H1 (cell line): ENCODE results near the gene ANAPC5.

ENCODE experiments used
- BCL11A ChIP-seq, 2 experiments: IDR thresholded peaks; one replicate each; pipeline ENCODE4 v1.6.1; 2011; ENCODE audit warnings: low read depth in 2 of 2, low read length in 2 of 2, mild to moderate bottlenecking in 2 of 2
- CBX8 ChIP-seq: fragments of 300-800, 300-1000 bp; sonication (generic); IDR thresholded peaks from 2 replicates; pipeline ENCODE4 v1.7.1; 2016; ENCODE audit warnings: low read depth, low read length, borderline replicate concordance
- EP300 ChIP-seq, 2 experiments: IDR thresholded peaks; 1 replicate in 1 of 2; 2 replicates in 1 of 2; pipeline ENCODE4 v1.6.1; 2011 to 2012; ENCODE audit warnings: low read depth in 2 of 2, low read length in 2 of 2, mild to moderate bottlenecking in 2 of 2, borderline replicate concordance in 1 of 2, inconsistent platforms in 1 of 2, moderate library complexity in 1 of 2
- EZH2 ChIP-seq: fragments of 200-600 bp; sonication (generic); IDR thresholded peaks from 2 replicates; pipeline ENCODE4 v1.7.1; 2012; ENCODE audit warnings: low read depth, mild to moderate bottlenecking, moderate library complexity, low read length, inconsistent platforms; ENCODE audit not compliant: severe bottlenecking
- FOSL1 ChIP-seq: IDR thresholded peaks from 2 replicates; pipeline ENCODE4 v1.6.1; 2011; ENCODE audit warnings: mild to moderate bottlenecking, low read depth, low read length, moderate library complexity; ENCODE audit not compliant: insufficient read depth
- KDM4A ChIP-seq: IDR thresholded peaks from one replicate; pipeline ENCODE4 v1.7.1; 2012; ENCODE audit warnings: low read depth, mild to moderate bottlenecking, moderate library complexity, low read length, inconsistent platforms; ENCODE audit not compliant: severe bottlenecking
- POLR2A ChIP-seq, 2 experiments: IDR thresholded peaks; 1 replicate in 1 of 2; 2 replicates in 1 of 2; pipeline ENCODE4 v1.6.1; 2011; ENCODE audit warnings: low read depth in 2 of 2, low read length in 2 of 2, mild to moderate bottlenecking in 2 of 2; ENCODE audit errors: control extremely low read depth in 1 of 2
- POU5F1 ChIP-seq: IDR thresholded peaks from 2 replicates; pipeline ENCODE4 v1.6.1; 2011; ENCODE audit warnings: low read depth, mild to moderate bottlenecking, low read length, moderate library complexity
- RAD21 ChIP-seq, 2 experiments: IDR thresholded peaks in 1 of 2; conservative IDR thresholded peaks in 1 of 2; 2 replicates each; pipeline ENCODE4 v1.6.1; 2011; ENCODE audit warnings: low read depth in 2 of 2, low read length in 2 of 2, improper control_type of control experiment in 1 of 2, inconsistent platforms in 1 of 2, mild to moderate bottlenecking in 1 of 2, moderate library complexity in 1 of 2
- SIN3A ChIP-seq, 2 experiments: IDR thresholded peaks in 1 of 2; conservative IDR thresholded peaks in 1 of 2; 2 replicates each; pipeline ENCODE4 v1.6.1; 2011 to 2012; ENCODE audit warnings: low read length in 2 of 2, improper control_type of control experiment in 1 of 2, low read depth in 1 of 2, mild to moderate bottlenecking in 1 of 2
- TAF1 ChIP-seq: IDR thresholded peaks from 2 replicates; pipeline ENCODE4 v1.6.1; 2011; ENCODE audit warnings: mild to moderate bottlenecking, low read depth, low read length
- TAF7 ChIP-seq: optimal IDR thresholded peaks from 2 replicates; pipeline ENCODE3; 2011; ENCODE audit warnings: low read depth, mild to moderate bottlenecking, inconsistent platforms, low read length, moderate library complexity, borderline replicate concordance
- TF ChIP-seq, protein P1 (sequence below), 3 experiments: IDR thresholded peaks; 1 replicate in 2 of 3; 2 replicates in 1 of 3; pipeline versions ENCODE4 v1.5.1 to v1.6.1; 2011; ENCODE audit warnings: low read length in 3 of 3, mild to moderate bottlenecking in 3 of 3, inconsistent platforms in 2 of 3, low read depth in 1 of 3, moderate library complexity in 1 of 3; ENCODE audit not compliant: insufficient read depth in 1 of 3; ENCODE audit errors: control extremely low read depth in 1 of 3
- TF ChIP-seq, protein P2 (sequence below): IDR thresholded peaks from 2 replicates; pipeline ENCODE4 v1.6.1; 2012; ENCODE audit warnings: inconsistent platforms

GRCh38 chr12:121294151-121294889, 57.9 kb downstream of the ANAPC5 start:
- no peak for TF ChIP-seq KDM4A
- TF ChIP-seq FOSL1: no peak
- TF ChIP-seq, protein P1, sequence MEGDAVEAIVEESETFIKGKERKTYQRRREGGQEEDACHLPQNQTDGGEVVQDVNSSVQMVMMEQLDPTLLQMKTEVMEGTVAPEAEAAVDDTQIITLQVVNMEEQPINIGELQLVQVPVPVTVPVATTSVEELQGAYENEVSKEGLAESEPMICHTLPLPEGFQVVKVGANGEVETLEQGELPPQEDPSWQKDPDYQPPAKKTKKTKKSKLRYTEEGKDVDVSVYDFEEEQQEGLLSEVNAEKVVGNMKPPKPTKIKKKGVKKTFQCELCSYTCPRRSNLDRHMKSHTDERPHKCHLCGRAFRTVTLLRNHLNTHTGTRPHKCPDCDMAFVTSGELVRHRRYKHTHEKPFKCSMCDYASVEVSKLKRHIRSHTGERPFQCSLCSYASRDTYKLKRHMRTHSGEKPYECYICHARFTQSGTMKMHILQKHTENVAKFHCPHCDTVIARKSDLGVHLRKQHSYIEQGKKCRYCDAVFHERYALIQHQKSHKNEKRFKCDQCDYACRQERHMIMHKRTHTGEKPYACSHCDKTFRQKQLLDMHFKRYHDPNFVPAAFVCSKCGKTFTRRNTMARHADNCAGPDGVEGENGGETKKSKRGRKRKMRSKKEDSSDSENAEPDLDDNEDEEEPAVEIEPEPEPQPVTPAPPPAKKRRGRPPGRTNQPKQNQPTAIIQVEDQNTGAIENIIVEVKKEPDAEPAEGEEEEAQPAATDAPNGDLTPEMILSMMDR (IDR thresholded peaks at IDR 0.05; ENCODE audit: control extremely low read depth in 1 of 3, insufficient read depth in 1 of 3, low read depth in 1 of 3, low read length in 3 of 3): no peak
- TF ChIP-seq RAD21 (IDR thresholded peaks at IDR 0.05 in 1 of 2, conservative IDR thresholded peaks at IDR 0.05 in 1 of 2; ENCODE audit: low read depth in 2 of 2, low read length in 2 of 2): no peak
- TF ChIP-seq, protein P2, sequence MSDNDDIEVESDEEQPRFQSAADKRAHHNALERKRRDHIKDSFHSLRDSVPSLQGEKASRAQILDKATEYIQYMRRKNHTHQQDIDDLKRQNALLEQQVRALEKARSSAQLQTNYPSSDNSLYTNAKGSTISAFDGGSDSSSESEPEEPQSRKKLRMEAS: no peak
- no peak for TF ChIP-seq EP300 (IDR thresholded peaks at IDR 0.05; ENCODE audit: borderline replicate concordance in 1 of 2, low read depth in 2 of 2, low read length in 2 of 2)
- TF ChIP-seq TAF7: no peak
- TF ChIP-seq POLR2A (IDR thresholded peaks at IDR 0.05; ENCODE audit: control extremely low read depth in 1 of 2, low read depth in 2 of 2, low read length in 2 of 2): no peak
- TF ChIP-seq EZH2: no peak
- no peak for TF ChIP-seq BCL11A (IDR thresholded peaks at IDR 0.05; ENCODE audit: low read depth in 2 of 2, low read length in 2 of 2)
- no peak for TF ChIP-seq CBX8
- TF ChIP-seq SIN3A (conservative IDR thresholded peaks at IDR 0.05 in 1 of 2, IDR thresholded peaks at IDR 0.05 in 1 of 2; ENCODE audit: low read depth in 1 of 2, low read length in 2 of 2): no peak
- TF ChIP-seq POU5F1: no peak
- no peak for TF ChIP-seq TAF1
